GM04504 (cell line): ENCODE measurements around the gene ZMYM2.

Source experiments
- DNase-seq: peaks from one replicate; pipeline ENCODE4 v3.0.0-alpha.2; 2012; ENCODE audit warnings: low read depth

Gene ZMYM2

GRCh38 chr13:20134732-20135131, 176.2 kb downstream of the ZMYM2 start:
- DNase-seq: no peak

GRCh38 chr13:20136781-20137703, 178.5 kb downstream of the ZMYM2 start:
- DNase-seq: no peak

- no peak for DNase-seq
Observed at GRCh38 chr13:20137875-20138274, 179.3 kb downstream of the ZMYM2 start.

GRCh38 chr13:20140487-20140886, 182.0 kb downstream of the ZMYM2 start:
- no peak for DNase-seq
